GM18858 (cell line): Measurements from ENCODE around the gene AP3M1.
"Not testable (repeated sequence)": the region's sequence is repeated elsewhere in the genome, so short reads cannot be mapped to it uniquely, and the experiment has no call there.

ENCODE experiments used
- ATAC-seq: cut with Tn5 transposase; IDR thresholded peaks from one replicate; pipeline ENCODE4 v1.9.1; 2021; ENCODE audit not compliant: unreplicated experiment

The AP3M1 gene

GRCh38 chr10:74163319-74164068 lies 12.9 kb upstream of the AP3M1 start:
- no peak for ATAC-seq

GRCh38 chr10:74160013-74160412 lies 9.4 kb upstream of the AP3M1 start:
- ATAC-seq: no peak

GRCh38 chr10:74156919-74157289 lies 6.3 kb upstream of the AP3M1 start:
- ATAC-seq: no peak

- ATAC-seq: no peak
These were observed 3.0 kb upstream of the AP3M1 start for GRCh38 chr10:74153676-74154075.

GRCh38 chr10:74153123-74153522 lies 2.5 kb upstream of the AP3M1 start:
- ATAC-seq: no peak

GRCh38 chr10:74151879-74152722 lies 1.5 kb upstream of the AP3M1 start:
- no peak for ATAC-seq

- ATAC-seq: peak; percentile 56
These were observed 606 bp upstream of the AP3M1 start, which contains the start of gene ADK for GRCh38 chr10:74150990-74151878. Gene ADK (plus strand): TSS chr10:74151221. CDS start chr10:74151279, 58 bp downstream.

GRCh38 chr10:74146980-74147379 lies 3.6 kb downstream of the AP3M1 start:
- ATAC-seq: not testable (repeated sequence)

- no peak for ATAC-seq
These were observed 5.5 kb downstream of the AP3M1 start for GRCh38 chr10:74145133-74145532.

- no peak for ATAC-seq
These were observed 10.1 kb downstream of the AP3M1 start for GRCh38 chr10:74140553-74140952.

GRCh38 chr10:74139981-74140380 lies 10.6 kb downstream of the AP3M1 start:
- ATAC-seq: no peak

- ATAC-seq: not testable (repeated sequence)
These were observed 12.0 kb downstream of the AP3M1 start for GRCh38 chr10:74138596-74138995.

GRCh38 chr10:74137992-74138391 lies 12.6 kb downstream of the AP3M1 start:
- ATAC-seq: no peak

- no peak for ATAC-seq
These were observed 15.2 kb downstream of the AP3M1 start for GRCh38 chr10:74135452-74135851.

- no peak for ATAC-seq
These were observed 16.5 kb downstream of the AP3M1 start for GRCh38 chr10:74133923-74134820.

- no peak for ATAC-seq
These were observed 27.5 kb downstream of the AP3M1 start for GRCh38 chr10:74123081-74123480.

GRCh38 chr10:74122060-74122459 lies 28.6 kb downstream of the AP3M1 start:
- no peak for ATAC-seq

- no peak for ATAC-seq
These were observed 29.3 kb downstream of the AP3M1 start for GRCh38 chr10:74121368-74121767.

GRCh38 chr10:74120911-74121310 lies 29.7 kb downstream of the AP3M1 start:
- no peak for ATAC-seq

GRCh38 chr10:74118804-74119203 lies 31.8 kb downstream of the AP3M1 start:
- ATAC-seq: no peak
